GM23248 (cell line): ENCODE data around the gene HHIP. TPM values are rescaled to one million over a fixed set of nuclear protein-coding genes. Genes with fewer than 3 reads are reported as not detected.
"Not testable (repeated sequence)": the region's sequence is repeated elsewhere in the genome, so short reads cannot be mapped to it uniquely, and the experiment has no call there.

Source experiments
- DNase-seq: peaks from one replicate; pipeline ENCODE4 v3.0.0-alpha.2; 2015
- H2AFZ ChIP-seq: fragments of 200-600 bp; sonication (generic); 2 replicates; pipeline ENCODE4 v1.6.1; 2016; ENCODE audit warnings: antibody characterized with exemption
- H3F3A ChIP-seq: fragments of 200-600 bp; sonication (generic); 2 replicates; pipeline ENCODE4 v1.6.1; 2016; ENCODE audit warnings: mild to moderate bottlenecking, antibody characterized with exemption, mixed run types; ENCODE audit not compliant: insufficient read depth
- H3K27ac ChIP-seq: fragments of 200-600 bp; sonication (generic); 2 replicates; pipeline ENCODE4 v1.5.1; 2016; ENCODE audit warnings: mild to moderate bottlenecking
- H3K27me3 ChIP-seq: fragments of 200-600 bp; sonication (generic); replicated peaks from 2 replicates; pipeline ENCODE4 v1.6.1; 2016; ENCODE audit warnings: mild to moderate bottlenecking; ENCODE audit not compliant: insufficient read depth
- H3K36me3 ChIP-seq: fragments of 200-600 bp; sonication (generic); 2 replicates; pipeline ENCODE4 v1.6.1; 2016; ENCODE audit warnings: low read depth, mild to moderate bottlenecking
- H3K4me1 ChIP-seq: fragments of 200-600 bp; sonication (generic); 2 replicates; pipeline ENCODE4 v1.6.1; 2016; ENCODE audit warnings: mild to moderate bottlenecking; ENCODE audit not compliant: insufficient read depth
- H3K4me2 ChIP-seq: fragments of 200-600 bp; sonication (generic); one replicate; pipeline ENCODE4 v1.6.1; 2016; ENCODE audit warnings: mild to moderate bottlenecking; ENCODE audit not compliant: unreplicated experiment
- H3K4me3 ChIP-seq: fragments of 200-600 bp; sonication (generic); 2 replicates; pipeline ENCODE4 v1.5.1; 2016; ENCODE audit warnings: mild to moderate bottlenecking
- H3K79me2 ChIP-seq: fragments of 200-600 bp; sonication (generic); 2 replicates; pipeline ENCODE4 v1.6.1; 2016; ENCODE audit warnings: mild to moderate bottlenecking; ENCODE audit not compliant: insufficient read depth
- H3K9ac ChIP-seq: fragments of 200-600 bp; sonication (generic); 2 replicates; pipeline ENCODE4 v1.6.1; 2016; ENCODE audit warnings: mild to moderate bottlenecking
- H3K9me2 ChIP-seq: fragments of 200-600 bp; sonication (generic); 2 replicates; pipeline ENCODE4 v1.6.1; 2016; ENCODE audit warnings: mixed run types, mild to moderate bottlenecking, moderate library complexity; ENCODE audit not compliant: insufficient read depth
- H3K9me3 ChIP-seq: fragments of 200-600 bp; sonication (generic); one replicate; pipeline ENCODE4 v1.6.1; 2017; ENCODE audit warnings: low read depth
- H4K20me1 ChIP-seq: fragments of 200-600 bp; sonication (generic); 2 replicates; pipeline ENCODE4 v1.6.0; 2016; ENCODE audit not compliant: insufficient read depth
- EZH2 ChIP-seq: fragments of 200-600 bp; sonication (generic); IDR thresholded peaks from 2 replicates; pipeline ENCODE4 v1.6.1; 2018; ENCODE audit warnings: antibody characterized with exemption, mild to moderate bottlenecking; ENCODE audit not compliant: insufficient read depth, poor library complexity, severe bottlenecking
- EZH2phosphoT487 ChIP-seq: fragments of 200-600 bp; sonication (generic); IDR thresholded peaks from 2 replicates; pipeline ENCODE4 v1.6.1; 2018; ENCODE audit warnings: antibody characterized with exemption, moderate library complexity, mild to moderate bottlenecking, low read depth; ENCODE audit not compliant: insufficient read depth
- WGBS, 2 experiments: methylation state at CpG; one replicate each; pipeline ENCODE4 v1.1.6; 2015 to 2017; ENCODE audit warnings: low lambda C conversion rate in 2 of 2, low coverage in 1 of 2; ENCODE audit errors: missing lambda C conversion rate in 2 of 2; 5-methylcytosine and 5-hydroxymethylcytosine counted together
- in situ Hi-C: fragments of 300-500 bp; cut with MboI; formaldehyde crosslinking; loops from 2 replicates; pipeline ENCODE4 v1.15.0; 2020
- polyA plus RNA-seq: library from polyadenylated mRNA; unstranded; fragments of >200 nt; fragmentation: Nextera tagmentation; extraction: Ambion mirVana; gene quantifications from 2 replicates; pipeline ENCODE4 v1.2.1, GENCODE V29; 2016
- small RNA-seq: library from RNA; depleted of rRNA; stranded (forward); fragments of <200 nt; gene quantifications from one replicate; pipeline ENCODE3, GENCODE V24; 2014; ENCODE audit warnings: low read depth, low replicate concordance
- total RNA-seq: library from RNA; depleted of rRNA; stranded (reverse); fragments of >200 nt; shearing (Covaris generic); gene quantifications from 2 replicates; pipeline ENCODE4 v1.2.3, GENCODE V29; 2014

The HHIP gene
- total and polyA plus RNA-seq, 2 experiments from 2014 or later, result under 0.01 to 0.06 TPM

DNA sequence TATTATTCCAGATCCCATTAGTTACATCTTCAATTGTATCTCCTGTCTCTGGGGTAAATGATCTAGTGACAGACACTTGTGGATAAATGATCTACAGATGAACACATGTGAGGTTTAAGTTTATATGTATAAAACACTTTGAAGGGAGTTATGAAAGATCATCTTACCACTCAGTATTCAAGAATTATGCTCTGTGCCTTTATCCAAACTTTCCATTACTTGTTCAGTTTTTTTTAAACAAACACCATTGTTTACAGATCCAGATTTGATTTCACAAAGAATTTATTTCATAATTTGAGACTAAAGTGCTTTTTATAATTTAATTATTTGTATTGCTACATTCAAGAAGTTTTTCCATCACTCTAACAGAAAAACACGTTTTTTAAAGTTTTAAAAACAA is 142.5 kb downstream of the HHIP start:
- no peak overlapping the region for H3K27ac ChIP-seq

DNA sequence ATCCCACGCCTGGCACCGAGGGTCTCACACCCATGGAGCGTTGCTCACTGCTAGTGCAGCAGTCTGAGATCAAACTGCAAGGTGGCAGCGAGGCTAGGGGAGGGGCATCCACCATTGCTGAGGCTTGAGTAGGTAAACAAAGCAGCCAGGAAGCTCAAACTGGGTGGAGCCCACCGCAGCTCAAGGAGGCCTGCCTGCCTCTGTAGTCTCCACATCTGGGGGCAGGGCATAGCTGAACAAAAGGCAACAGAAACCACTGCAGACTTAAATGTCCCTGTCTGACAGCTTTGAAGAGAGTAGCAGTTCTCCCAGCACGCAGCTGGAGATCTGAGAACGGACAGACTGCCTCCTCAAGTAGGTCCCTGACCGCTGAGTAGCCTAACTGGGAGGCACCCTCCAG is 146.0 kb downstream of the HHIP start:
- not testable (repeated sequence) for H4K20me1 ChIP-seq, H3K9me3 ChIP-seq, H3K27ac ChIP-seq, H3K36me3 ChIP-seq, H3K9ac ChIP-seq, H3K4me3 ChIP-seq, H3K9me2 ChIP-seq, H2AFZ ChIP-seq, H3K4me1 ChIP-seq, H3K4me2 ChIP-seq, H3K79me2 ChIP-seq, H3F3A ChIP-seq, DNase-seq
- H3K27me3 ChIP-seq, result peaks cover 11% of the 10 kb centered on the region; the same call in 1 of the 2 replicates
- 36 to 54% methylated on average over 8 of the region's 8 CpGs for WGBS, 2 experiments
- in situ Hi-C loops, result loop anchor here (25.0 kb wide), 1 partner anchor 605 kb away; no protein-coding TSS in a partner anchor

More for the DNA sequence above, 142.5 kb downstream of the HHIP start:
- Histone ChIP-seq H3K79me2 (no peaks in the 10 kb centered on the region), H3F3A (no peaks in the 10 kb centered on the region), H2AFZ (no peak overlapping the region), H3K9me3 (no peaks in the 10 kb centered on the region), H4K20me1 (no peaks in the 10 kb centered on the region), H3K9me2 (no peaks in the 10 kb centered on the region), H3K4me2 (no peak overlapping the region), H3K4me3 (no peak overlapping the region), H3K9ac (no peak overlapping the region), H3K27me3 (peaks cover 24% of the 10 kb centered on the region), H3K36me3 (no peaks in the 10 kb centered on the region), H3K4me1 (peaks cover 7% of the 10 kb centered on the region; the same call in 1 of the 2 replicates)
- in situ Hi-C loops, result loop anchor here (25.0 kb wide), 1 partner anchor 601 kb away; no protein-coding TSS in a partner anchor
- TF ChIP-seq EZH2phosphoT487 (no peak), EZH2 (no peak)
- DNase-seq, result no peak
- WGBS, 2 experiments, result 0 to 3% methylated on average over 1 of the region's 1 CpG

Small RNAs within 50 kb of the gene (small RNA-seq; reads per million reads assigned to genes)
- not detected for gene RF02271
